GM12878 (cell line): ENCODE data around the gene NAMPT. TPM values are rescaled to one million over a fixed set of nuclear protein-coding genes. Genes with fewer than 3 reads are reported as not detected.
A peak's percentile ranks its signal among the peaks of the same experiment; 100 is the strongest.

Source experiments
- ASH2L ChIP-seq: fragments of 300-600, 200-600 bp; sonication (generic); IDR thresholded peaks from 2 replicates; pipeline ENCODE4 v1.6.1; 2017; ENCODE audit warnings: low read depth, mild to moderate bottlenecking, borderline replicate concordance
- FOXM1 ChIP-seq: IDR thresholded peaks from 2 replicates; pipeline ENCODE4 v1.6.1; 2012; ENCODE audit warnings: low read depth, mild to moderate bottlenecking, inconsistent platforms, low read length, moderate library complexity
- JUND ChIP-seq: IDR thresholded peaks from 2 replicates; pipeline ENCODE4 v1.6.1; 2012; ENCODE audit warnings: low read depth, mild to moderate bottlenecking, low read length, improper control_type of control experiment, moderate library complexity
- KDM1A ChIP-seq: fragments of 200-600 bp; sonication (generic); IDR thresholded peaks from 2 replicates; pipeline ENCODE4 v1.6.1; 2016; ENCODE audit warnings: borderline replicate concordance
- MXI1 ChIP-seq: fragments of 150-350 bp; IDR thresholded peaks from 2 replicates; pipeline ENCODE4 v1.6.1; 2011; ENCODE audit warnings: low read depth, mild to moderate bottlenecking, inconsistent platforms, low read length, improper control_type of control experiment
- MYC ChIP-seq: IDR thresholded peaks from 2 replicates; pipeline ENCODE4 v1.6.1; 2011; ENCODE audit warnings: mild to moderate bottlenecking, low read length, moderate library complexity, inconsistent platforms; ENCODE audit not compliant: insufficient read depth, insufficient replicate concordance, insufficient read length, severe bottlenecking
- NFIC ChIP-seq: IDR thresholded peaks from 2 replicates; pipeline ENCODE4 v1.6.1; 2012; ENCODE audit warnings: low read depth, mild to moderate bottlenecking, inconsistent platforms, low read length, moderate library complexity
- NFXL1 ChIP-seq: fragments of 450-650 bp; IDR thresholded peaks from 2 replicates; pipeline ENCODE4 v1.6.1; 2017; ENCODE audit warnings: antibody characterized with exemption, mild to moderate bottlenecking, borderline replicate concordance
- NR2F1 ChIP-seq: fragments of 450-650 bp; conservative IDR thresholded peaks from 2 replicates; pipeline ENCODE4 v1.6.1; 2017; ENCODE audit warnings: mild to moderate bottlenecking
- NRF1 ChIP-seq: conservative IDR thresholded peaks from 2 replicates; pipeline ENCODE4 v1.6.1; 2011; ENCODE audit warnings: mild to moderate bottlenecking, low read depth, low read length, improper control_type of control experiment
- RAD21 ChIP-seq: IDR thresholded peaks from 2 replicates; pipeline ENCODE4 v1.6.1; 2011; ENCODE audit warnings: mild to moderate bottlenecking, low read depth, low read length, moderate library complexity; ENCODE audit not compliant: insufficient read depth
- RELA ChIP-seq: fragments of 450-650 bp; IDR thresholded peaks from 2 replicates; pipeline ENCODE4 v1.8.0; 2014; ENCODE audit warnings: borderline replicate concordance; ENCODE audit not compliant: partially characterized antibody
- SIN3A ChIP-seq: IDR thresholded peaks from 2 replicates; pipeline ENCODE4 v1.6.1; 2012; ENCODE audit warnings: low read depth, low read length, improper control_type of control experiment
- TAF1 ChIP-seq: IDR thresholded peaks from 2 replicates; pipeline ENCODE4 v1.6.1; 2011; ENCODE audit warnings: mild to moderate bottlenecking, low read depth, low read length, borderline replicate concordance
- ZBED1 ChIP-seq: IDR thresholded peaks from 2 replicates; pipeline ENCODE4 v1.6.1; 2016; ENCODE audit warnings: borderline replicate concordance
- ZNF207 ChIP-seq: fragments of 450-650 bp; IDR thresholded peaks from 2 replicates; pipeline ENCODE4 v1.6.1; 2014; ENCODE audit warnings: antibody characterized with exemption, mild to moderate bottlenecking, borderline replicate concordance
- ZNF384 ChIP-seq: IDR thresholded peaks from 2 replicates; pipeline ENCODE4 v1.6.1; 2012; ENCODE audit warnings: low read depth, mild to moderate bottlenecking, low read length, improper control_type of control experiment, borderline replicate concordance
- ZZZ3 ChIP-seq: IDR thresholded peaks from 2 replicates; pipeline ENCODE4 v1.6.1; 2011; ENCODE audit warnings: low read depth; ENCODE audit not compliant: control insufficient read depth, insufficient read length
- polyA plus RNA-seq, 11 experiments: library from polyadenylated mRNA; depleted of rRNA in 4 of 11; unstranded in 6 of 11; stranded (reverse) in 5 of 11; fragments of >200 nt; fragmentation: Nextera tagmentation in 4 of 11; fragmentation: Illumina TruSeq in 1 of 11; extraction: Ambion mirVana in 4 of 11; extraction: Trizol in 1 of 11; gene quantifications; 1 replicate in 1 of 11; 2 replicates in 10 of 11; pipeline versions ENCODE4 v1.2.1 to v1.2.3, GENCODE V29; 2011 to 2016; ENCODE audit warnings: inconsistent platforms in 2 of 11, missing spikeins in 2 of 11, low read depth in 1 of 11
- total RNA-seq, 4 experiments: library from RNA; depleted of rRNA in 3 of 4; stranded (reverse); fragments of >200 nt in 3 of 4; fragmentation: Illumina TruSeq in 1 of 4; extraction: Trizol in 1 of 4; gene quantifications; 2 replicates each; pipeline versions ENCODE4 v1.2.1 to v1.2.3, GENCODE V29; 2013 to 2021
- TF ChIP-seq, protein P1 (sequence below): IDR thresholded peaks from 2 replicates; pipeline ENCODE4 v1.6.1; 2012; ENCODE audit warnings: mild to moderate bottlenecking, low read depth, low read length
- TF ChIP-seq, protein P2 (sequence below): fragments of 150-350 bp; IDR thresholded peaks from 2 replicates; pipeline ENCODE4 v1.6.1; 2016; ENCODE audit warnings: low read depth, low read length
- TF ChIP-seq, protein P3 (sequence below): fragments of 450-650 bp; IDR thresholded peaks from 2 replicates; pipeline ENCODE4 v1.6.1; 2017; ENCODE audit warnings: antibody characterized with exemption, mild to moderate bottlenecking, moderate library complexity

The NAMPT gene
- total and polyA plus RNA-seq, 10 of the 15 experiments (the other 5 are each of a cell fraction or from before 2014, with no cell fraction given): 28.3 to 173 (median 75.0) TPM

DNA sequence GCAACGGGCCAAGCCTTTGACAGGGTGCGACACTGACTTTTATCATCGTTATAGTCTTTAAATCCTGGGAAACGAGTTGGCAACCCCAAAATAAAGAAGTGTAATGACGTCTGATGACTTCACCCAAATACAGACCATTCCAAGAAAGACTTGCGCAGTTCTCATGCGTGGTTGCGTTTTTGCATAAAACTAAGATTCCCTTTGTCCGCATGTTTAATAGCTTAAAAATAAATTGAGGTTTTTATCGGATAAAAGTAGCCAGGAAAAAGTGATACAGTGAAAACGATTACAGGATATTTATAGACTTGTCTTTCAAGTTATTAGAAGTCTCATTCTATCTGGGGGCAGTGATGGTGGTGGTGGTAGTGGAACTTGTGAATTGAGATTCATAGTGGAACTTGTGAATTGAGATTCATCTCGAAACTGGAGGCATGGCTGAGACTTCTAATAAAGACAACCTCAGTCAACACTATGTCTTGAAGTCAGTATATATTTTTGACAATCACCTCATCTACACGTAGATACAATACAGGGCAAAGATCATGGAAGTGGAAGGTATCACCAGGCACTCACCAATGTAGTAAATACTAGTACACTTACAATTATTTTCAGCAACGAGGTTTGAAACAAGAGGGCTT lies 1.2 kb upstream of the NAMPT start (continued):
- TF ChIP-seq, protein P1, sequence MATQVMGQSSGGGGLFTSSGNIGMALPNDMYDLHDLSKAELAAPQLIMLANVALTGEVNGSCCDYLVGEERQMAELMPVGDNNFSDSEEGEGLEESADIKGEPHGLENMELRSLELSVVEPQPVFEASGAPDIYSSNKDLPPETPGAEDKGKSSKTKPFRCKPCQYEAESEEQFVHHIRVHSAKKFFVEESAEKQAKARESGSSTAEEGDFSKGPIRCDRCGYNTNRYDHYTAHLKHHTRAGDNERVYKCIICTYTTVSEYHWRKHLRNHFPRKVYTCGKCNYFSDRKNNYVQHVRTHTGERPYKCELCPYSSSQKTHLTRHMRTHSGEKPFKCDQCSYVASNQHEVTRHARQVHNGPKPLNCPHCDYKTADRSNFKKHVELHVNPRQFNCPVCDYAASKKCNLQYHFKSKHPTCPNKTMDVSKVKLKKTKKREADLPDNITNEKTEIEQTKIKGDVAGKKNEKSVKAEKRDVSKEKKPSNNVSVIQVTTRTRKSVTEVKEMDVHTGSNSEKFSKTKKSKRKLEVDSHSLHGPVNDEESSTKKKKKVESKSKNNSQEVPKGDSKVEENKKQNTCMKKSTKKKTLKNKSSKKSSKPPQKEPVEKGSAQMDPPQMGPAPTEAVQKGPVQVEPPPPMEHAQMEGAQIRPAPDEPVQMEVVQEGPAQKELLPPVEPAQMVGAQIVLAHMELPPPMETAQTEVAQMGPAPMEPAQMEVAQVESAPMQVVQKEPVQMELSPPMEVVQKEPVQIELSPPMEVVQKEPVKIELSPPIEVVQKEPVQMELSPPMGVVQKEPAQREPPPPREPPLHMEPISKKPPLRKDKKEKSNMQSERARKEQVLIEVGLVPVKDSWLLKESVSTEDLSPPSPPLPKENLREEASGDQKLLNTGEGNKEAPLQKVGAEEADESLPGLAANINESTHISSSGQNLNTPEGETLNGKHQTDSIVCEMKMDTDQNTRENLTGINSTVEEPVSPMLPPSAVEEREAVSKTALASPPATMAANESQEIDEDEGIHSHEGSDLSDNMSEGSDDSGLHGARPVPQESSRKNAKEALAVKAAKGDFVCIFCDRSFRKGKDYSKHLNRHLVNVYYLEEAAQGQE: no peak
- no peak for TF ChIP-seq RAD21
- no peak for TF ChIP-seq MXI1
- peak; percentile 87; the same call in 1 of the 2 replicates for TF ChIP-seq JUND
- no peak for TF ChIP-seq MYC
- no peak for TF ChIP-seq KDM1A
- no peak for TF ChIP-seq ZZZ3
- peak; percentile 86 for TF ChIP-seq FOXM1
- TF ChIP-seq, protein P2, sequence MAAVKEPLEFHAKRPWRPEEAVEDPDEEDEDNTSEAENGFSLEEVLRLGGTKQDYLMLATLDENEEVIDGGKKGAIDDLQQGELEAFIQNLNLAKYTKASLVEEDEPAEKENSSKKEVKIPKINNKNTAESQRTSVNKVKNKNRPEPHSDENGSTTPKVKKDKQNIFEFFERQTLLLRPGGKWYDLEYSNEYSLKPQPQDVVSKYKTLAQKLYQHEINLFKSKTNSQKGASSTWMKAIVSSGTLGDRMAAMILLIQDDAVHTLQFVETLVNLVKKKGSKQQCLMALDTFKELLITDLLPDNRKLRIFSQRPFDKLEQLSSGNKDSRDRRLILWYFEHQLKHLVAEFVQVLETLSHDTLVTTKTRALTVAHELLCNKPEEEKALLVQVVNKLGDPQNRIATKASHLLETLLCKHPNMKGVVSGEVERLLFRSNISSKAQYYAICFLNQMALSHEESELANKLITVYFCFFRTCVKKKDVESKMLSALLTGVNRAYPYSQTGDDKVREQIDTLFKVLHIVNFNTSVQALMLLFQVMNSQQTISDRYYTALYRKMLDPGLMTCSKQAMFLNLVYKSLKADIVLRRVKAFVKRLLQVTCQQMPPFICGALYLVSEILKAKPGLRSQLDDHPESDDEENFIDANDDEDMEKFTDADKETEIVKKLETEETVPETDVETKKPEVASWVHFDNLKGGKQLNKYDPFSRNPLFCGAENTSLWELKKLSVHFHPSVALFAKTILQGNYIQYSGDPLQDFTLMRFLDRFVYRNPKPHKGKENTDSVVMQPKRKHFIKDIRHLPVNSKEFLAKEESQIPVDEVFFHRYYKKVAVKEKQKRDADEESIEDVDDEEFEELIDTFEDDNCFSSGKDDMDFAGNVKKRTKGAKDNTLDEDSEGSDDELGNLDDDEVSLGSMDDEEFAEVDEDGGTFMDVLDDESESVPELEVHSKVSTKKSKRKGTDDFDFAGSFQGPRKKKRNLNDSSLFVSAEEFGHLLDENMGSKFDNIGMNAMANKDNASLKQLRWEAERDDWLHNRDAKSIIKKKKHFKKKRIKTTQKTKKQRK: no peak
- no peak for TF ChIP-seq NFXL1
- peak; percentile 93 for TF ChIP-seq NFIC
- TF ChIP-seq NRF1: no peak
- no peak for TF ChIP-seq TAF1
- no peak for TF ChIP-seq ZNF384
- TF ChIP-seq ZBED1: peak; percentile 96
- no peak for TF ChIP-seq ASH2L
- TF ChIP-seq, protein P3, sequence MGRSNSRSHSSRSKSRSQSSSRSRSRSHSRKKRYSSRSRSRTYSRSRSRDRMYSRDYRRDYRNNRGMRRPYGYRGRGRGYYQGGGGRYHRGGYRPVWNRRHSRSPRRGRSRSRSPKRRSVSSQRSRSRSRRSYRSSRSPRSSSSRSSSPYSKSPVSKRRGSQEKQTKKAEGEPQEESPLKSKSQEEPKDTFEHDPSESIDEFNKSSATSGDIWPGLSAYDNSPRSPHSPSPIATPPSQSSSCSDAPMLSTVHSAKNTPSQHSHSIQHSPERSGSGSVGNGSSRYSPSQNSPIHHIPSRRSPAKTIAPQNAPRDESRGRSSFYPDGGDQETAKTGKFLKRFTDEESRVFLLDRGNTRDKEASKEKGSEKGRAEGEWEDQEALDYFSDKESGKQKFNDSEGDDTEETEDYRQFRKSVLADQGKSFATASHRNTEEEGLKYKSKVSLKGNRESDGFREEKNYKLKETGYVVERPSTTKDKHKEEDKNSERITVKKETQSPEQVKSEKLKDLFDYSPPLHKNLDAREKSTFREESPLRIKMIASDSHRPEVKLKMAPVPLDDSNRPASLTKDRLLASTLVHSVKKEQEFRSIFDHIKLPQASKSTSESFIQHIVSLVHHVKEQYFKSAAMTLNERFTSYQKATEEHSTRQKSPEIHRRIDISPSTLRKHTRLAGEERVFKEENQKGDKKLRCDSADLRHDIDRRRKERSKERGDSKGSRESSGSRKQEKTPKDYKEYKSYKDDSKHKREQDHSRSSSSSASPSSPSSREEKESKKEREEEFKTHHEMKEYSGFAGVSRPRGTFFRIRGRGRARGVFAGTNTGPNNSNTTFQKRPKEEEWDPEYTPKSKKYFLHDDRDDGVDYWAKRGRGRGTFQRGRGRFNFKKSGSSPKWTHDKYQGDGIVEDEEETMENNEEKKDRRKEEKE: no peak
- no peak for TF ChIP-seq ZNF207
- no peak for TF ChIP-seq RELA
- no peak for TF ChIP-seq SIN3A
- TF ChIP-seq NR2F1: peak; percentile 91
